HG02840 (cell line): Measurements from ENCODE around the gene LYRM9.
"Not testable (repeated sequence)": the region's sequence is repeated elsewhere in the genome, so short reads cannot be mapped to it uniquely, and the experiment has no call there.

Source experiments
- ATAC-seq: cut with Tn5 transposase; IDR thresholded peaks from one replicate; pipeline ENCODE4 v1.9.1; 2021; ENCODE audit warnings: mild to moderate bottlenecking, moderate library complexity, moderate number of reproducible peaks; ENCODE audit not compliant: unreplicated experiment, low FRiP score

The LYRM9 gene

GRCh38 chr17:27907976-27908558 is 14.9 kb upstream of the LYRM9 start:
- no peak for ATAC-seq

GRCh38 chr17:27906623-27907022 is 13.5 kb upstream of the LYRM9 start:
- ATAC-seq, result no peak

GRCh38 chr17:27906226-27906580 is 13.0 kb upstream of the LYRM9 start:
- no peak for ATAC-seq

- ATAC-seq, result no peak
Observed at GRCh38 chr17:27905447-27906225, 12.5 kb upstream of the LYRM9 start.

GRCh38 chr17:27904534-27905446 is 11.6 kb upstream of the LYRM9 start:
- no peak for ATAC-seq

- no peak for ATAC-seq
Observed at GRCh38 chr17:27904114-27904513, 10.9 kb upstream of the LYRM9 start.

GRCh38 chr17:27899525-27899924 is 6.4 kb upstream of the LYRM9 start:
- ATAC-seq, result no peak

- ATAC-seq, result no peak
Observed at GRCh38 chr17:27898096-27898495, 4.9 kb upstream of the LYRM9 start.

- ATAC-seq, result no peak
Observed at GRCh38 chr17:27896701-27897100, 3.5 kb upstream of the LYRM9 start.

- no peak for ATAC-seq
Observed at GRCh38 chr17:27895940-27896535, 2.9 kb upstream of the LYRM9 start.

GRCh38 chr17:27895123-27895895 is 2.1 kb upstream of the LYRM9 start:
- no peak for ATAC-seq

GRCh38 chr17:27893841-27894503 is 807 bp upstream of the LYRM9 start:
- no peak for ATAC-seq

GRCh38 chr17:27892542-27892865 is 661 bp downstream of the LYRM9 start:
- ATAC-seq, result no peak

- ATAC-seq, result no peak
Observed at GRCh38 chr17:27891841-27892240, 1.3 kb downstream of the LYRM9 start.

- ATAC-seq, result no peak
Observed at GRCh38 chr17:27889711-27890251, 3.4 kb downstream of the LYRM9 start.

GRCh38 chr17:27888945-27889344 is 4.2 kb downstream of the LYRM9 start:
- no peak for ATAC-seq

GRCh38 chr17:27888067-27888466 is 5.1 kb downstream of the LYRM9 start:
- ATAC-seq, result no peak

GRCh38 chr17:27886348-27886906 is 6.7 kb downstream of the LYRM9 start:
- not testable (repeated sequence) for ATAC-seq

- no peak for ATAC-seq
Observed at GRCh38 chr17:27882162-27882840, 10.9 kb downstream of the LYRM9 start.
